HG03039 (cell line): Measurements from ENCODE around the gene NAV2.

Experiments
- ATAC-seq: cut with Tn5 transposase; IDR thresholded peaks from one replicate; pipeline ENCODE4 v1.9.1; 2021; ENCODE audit warnings: mild to moderate bottlenecking, moderate library complexity; ENCODE audit not compliant: unreplicated experiment

The NAV2 gene

DNA sequence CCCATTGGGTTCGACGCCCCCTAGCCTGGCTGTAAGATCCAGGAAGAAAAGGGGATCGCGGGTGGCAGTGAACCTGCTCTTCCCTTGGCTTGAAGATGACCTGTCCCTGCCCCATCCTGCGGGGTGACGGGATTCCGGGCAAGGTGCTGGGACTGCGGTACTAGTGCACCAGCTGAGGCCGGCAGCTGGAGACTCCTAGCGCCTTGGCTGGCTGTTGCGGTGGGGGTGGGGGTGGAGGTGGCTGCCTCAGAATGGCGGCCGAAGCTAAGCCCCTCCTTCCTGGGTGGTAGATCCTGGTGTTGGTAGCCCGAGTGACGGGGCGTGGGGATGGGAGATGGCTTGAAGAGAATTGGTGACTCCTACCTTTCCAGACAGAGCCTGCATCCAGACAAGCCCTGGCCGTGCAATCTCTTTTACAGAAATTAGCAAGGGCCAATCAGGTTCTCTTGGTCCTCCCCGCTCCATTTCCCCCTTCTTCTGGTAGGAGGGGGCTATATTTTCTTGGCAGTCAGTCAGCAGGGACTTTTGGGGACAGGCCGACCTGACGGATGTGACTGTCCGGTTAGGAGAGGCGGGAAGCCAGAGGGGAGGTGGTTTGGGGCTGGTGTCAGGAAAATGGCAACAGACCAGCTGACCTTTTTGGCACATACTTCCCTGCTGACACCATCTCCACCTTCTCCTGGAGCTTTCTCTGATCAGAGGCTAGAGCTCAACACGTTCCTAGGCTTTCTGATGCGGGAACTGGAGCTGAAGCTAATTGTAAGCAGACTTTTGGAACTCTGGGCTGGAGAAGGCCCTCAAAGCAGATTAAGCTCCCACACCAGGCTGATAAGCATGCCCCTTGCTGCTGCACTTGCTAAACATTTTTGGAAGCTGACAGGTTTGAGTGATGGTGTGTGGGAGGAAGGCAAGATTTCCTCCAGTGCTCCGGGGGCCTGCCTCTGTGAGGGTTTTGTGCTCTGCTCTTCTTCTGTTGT, 2.0 kb downstream of the NAV2 start:
- ATAC-seq = no peak

DNA sequence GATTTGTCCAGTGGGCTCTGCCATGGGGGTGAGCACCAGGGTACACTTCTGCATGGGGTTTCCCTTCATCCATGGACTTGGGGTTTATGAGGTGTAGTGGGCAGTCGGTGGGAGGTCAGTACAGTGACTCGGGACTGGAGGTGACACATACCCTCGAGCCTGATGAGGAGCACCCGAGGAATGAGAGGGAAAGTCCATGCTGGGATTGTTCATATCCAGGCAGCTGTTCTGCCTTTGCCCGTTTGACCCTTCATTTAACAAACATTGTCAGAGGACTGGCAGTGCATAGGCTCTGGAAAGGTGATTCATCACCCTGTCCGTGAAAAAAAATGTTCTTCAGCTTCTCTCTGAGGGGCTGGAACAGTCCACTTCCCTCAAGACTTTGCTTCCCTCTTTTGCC, 2.7 kb downstream of the NAV2 start:
- ATAC-seq = no peak

DNA sequence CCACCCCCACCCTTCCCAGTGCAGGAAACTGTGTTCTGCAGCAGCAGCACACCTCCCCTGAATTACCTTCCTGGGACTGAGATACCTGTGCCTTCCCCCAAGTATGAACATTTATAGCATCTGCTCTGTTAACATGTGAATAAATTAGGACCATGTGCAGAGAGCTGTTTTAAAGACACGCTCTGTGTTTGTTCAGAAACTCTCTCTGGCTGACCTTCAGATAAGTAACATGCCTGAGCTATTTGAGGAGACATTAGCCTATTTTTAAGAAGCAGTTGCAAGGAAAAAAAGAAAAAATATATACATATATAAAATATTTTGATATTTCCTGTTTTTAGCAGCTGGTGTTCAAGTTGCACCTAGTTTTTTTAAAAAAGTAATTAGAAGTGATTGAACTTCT, 5.4 kb downstream of the NAV2 start:
- no peak for ATAC-seq

DNA sequence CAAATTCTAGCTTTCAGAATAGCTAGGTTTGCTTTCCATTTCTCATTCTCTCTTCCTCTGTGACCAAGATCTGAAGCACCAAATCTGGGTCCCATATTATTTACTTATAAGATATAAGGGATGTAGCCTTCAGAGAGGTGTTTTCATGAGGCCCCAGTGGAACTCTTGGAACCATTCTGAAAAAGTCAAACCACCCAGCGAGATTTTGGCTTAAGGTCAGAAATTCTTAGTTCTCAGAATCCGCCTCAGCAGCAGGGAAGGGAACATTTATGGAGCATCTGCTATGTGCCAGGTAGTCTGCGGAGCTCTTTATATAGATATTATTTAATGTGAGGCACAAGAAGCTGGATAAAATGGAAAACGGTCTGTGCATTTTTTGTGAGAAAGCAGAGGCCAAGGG, 6.3 kb downstream of the NAV2 start:
- no peak for ATAC-seq

DNA sequence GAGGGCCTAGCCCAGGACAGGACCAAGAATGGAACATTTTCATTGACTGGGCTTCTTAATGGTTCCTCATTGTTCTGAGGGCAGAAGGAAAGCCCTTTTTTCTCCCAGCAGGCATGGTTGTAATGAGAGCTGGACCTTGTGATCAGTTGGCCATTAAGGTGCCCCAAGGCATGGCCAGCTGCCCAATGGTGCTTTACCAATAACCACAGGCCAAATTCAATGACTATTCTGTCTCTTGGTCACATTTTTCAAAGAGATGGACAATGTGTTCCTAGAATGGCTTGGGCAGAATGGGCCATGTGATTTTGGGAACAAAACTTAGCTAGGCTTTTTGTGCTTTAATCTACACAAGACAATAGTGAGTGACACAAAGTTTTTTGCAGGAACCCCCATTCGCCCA, 7.3 kb downstream of the NAV2 start:
- no peak for ATAC-seq

DNA sequence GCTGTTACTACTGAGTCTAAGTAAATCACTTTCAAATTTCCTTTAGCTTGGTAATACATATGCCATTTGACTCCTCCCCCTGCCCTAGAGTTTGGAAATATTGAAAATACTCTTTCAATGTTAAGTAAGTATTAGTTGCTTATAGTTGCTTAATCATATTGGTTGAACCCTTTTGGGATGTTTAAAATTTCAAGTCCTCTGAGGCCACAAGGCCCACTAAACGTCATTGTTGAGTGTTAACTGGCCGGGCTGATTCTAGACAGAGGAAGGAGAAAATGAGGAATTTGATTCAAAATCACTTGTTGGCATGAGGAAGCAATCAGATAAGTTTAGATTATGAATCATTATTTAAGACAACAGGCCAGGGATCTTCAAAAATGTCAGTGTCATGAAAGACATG, 8.5 kb downstream of the NAV2 start:
- no peak for ATAC-seq

DNA sequence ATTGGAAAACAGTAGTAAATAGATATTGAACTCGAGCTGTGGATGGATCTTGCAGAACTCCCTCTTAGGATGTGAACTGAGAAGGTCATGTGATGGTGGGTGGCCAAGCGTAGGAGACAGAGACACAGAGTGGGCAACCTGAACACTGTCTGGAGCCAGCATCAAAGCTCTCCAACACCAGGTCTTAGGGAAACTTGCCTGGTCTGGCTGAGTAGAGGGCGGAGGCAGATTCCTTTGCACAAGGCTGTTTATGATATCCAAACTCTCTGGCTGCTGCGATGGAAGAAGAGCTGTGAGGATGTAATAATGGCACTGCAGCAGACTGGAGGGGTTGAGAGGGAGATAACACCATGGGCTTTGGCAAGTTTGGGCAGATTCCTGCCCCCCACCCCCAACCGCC, 10.1 kb downstream of the NAV2 start:
- no peak for ATAC-seq

DNA sequence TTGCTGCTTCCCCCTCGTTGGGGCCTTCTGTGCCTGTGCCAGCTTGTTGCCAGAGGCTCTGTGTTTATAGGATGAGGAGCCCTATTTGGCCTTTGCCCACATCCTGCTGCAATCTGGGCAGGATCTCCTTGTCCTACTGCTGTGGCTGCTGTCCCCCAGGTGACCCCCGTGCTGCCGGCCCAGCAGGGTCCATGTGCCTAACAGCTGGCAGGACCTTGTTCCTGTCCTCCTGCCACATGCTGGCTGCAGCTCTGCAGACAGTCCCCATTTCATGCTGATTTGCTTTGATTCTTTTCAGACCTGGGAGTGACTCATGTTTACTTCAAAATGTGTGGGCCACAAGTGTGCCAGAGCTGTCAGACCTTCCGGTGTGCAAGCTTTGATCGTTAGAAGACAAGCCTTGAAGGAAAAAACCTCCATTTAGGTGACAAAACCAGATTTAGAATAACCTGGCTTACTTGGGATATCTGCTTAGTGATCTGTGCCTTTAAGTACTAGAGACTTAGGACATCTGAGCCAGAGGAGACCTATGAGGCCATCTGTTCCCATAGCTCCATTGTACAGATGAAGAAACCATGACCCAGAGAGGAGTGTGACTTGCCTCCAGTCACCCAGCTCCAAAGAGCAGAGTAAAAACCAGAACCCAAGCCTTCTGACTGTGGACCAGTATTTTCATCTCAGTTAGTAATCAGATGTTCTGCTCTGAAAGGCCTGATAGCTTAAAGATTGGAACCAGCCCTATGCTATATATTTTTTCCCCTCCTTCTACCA, 11.1 kb downstream of the NAV2 start:
- no peak for ATAC-seq

DNA sequence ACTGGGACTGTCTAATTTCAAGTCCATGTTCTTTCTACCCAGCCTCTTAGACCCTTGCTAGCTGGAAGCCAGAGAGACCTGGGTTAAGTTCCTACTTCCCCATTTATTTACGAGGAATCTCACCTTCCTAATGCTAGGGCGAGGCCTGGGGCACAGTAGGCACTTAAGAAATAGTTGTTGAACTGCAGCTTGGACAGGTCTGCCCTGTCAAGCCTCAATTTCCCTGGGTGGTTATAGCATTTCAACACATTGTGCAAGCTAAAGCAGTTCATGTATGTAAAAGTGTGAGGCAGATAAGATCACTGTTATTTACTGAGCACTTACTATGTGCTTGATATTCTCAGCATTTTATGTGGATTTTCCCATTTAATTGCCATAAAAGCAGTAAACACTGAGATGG, 12.1 kb downstream of the NAV2 start:
- no peak for ATAC-seq

DNA sequence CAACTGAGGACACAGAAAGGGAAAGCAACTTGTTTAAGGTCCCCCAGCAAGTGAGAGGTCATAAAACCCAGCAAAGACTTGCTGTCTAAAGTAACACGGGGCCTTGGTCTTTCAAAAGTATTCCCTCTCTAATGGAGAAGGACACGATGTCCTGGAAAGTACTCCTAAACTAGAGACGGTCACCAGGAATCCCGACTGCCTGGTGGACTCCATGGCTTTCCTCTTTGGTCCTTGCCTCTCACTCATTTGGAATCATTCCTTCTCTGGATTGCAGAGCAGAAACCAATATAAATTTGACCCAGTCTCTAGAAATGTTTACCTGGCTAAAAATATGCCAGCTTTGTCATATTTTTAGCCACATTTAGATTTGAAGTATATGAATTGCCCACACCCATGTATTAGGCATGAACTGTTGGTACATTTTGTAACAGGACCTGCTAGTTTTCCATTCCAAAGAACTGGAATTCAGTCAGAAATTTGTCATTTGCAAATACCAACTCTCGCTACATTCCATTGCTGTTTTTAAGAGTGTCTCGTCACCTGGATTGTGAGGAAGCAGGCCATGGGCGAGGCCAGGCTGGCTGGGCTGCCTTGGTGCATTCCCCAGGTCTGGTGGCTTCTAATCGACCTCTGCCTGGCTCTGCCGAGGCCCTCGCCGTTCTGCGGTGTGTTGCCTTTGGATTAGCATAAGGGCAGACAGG, 12.9 kb downstream of the NAV2 start:
- no peak for ATAC-seq

DNA sequence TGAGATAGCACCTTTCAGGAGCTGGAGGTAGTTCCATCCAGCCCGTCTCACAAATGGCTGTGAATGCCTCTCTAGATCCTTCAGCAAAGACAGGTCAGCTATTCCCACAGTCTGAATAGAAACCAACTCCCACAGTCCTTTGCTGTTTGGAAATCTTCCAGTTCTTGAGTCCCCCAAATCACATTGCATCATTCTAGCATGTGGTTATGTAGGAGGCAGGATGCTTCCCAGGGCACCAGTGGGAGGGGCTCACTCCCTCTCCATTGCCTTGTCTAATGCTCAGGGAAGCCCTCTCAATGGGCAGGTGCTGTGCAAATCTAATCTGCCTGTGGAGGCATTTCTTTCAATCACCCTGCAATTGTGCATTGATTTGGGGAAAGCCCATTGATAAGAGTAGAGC, 14.6 kb downstream of the NAV2 start:
- ATAC-seq = no peak

DNA sequence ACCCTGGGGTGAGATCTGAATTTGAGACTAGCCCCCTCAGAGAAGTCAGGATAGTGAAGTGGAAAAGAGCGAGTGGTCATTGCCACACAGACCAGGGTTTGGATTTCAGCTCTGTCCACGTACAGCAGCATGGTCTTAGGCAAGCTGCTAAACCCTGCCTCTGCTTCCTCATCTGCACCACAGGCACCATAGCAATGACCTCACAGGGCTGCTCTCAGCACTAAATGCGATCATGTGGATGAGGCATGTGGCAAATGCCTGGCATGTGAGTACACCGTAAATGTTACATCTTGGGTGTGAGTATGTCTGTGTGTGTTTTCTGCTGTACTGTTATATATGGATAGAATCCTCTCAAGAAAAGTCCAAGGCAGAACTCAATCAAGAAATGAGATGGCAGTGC, 15.8 kb downstream of the NAV2 start:
- ATAC-seq = no peak

DNA sequence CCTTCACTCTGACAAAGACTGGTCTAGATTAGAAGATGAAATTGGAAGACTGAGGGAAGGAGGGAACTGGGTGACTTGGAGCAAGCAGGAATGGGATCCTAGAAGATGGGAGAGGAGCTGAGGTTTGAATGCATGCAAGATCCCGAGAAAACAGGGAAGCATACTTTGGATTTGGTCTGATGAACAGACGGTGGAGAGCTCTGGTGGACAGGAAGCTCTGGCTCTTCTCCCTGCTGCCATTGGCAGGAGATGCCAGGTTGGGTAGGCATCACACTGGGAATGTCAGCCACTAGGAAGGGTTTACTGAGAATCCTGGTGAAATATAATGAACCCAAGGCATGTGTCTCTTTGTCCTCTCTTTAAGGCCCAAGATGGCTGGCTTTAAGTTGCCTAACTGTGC, 16.5 kb downstream of the NAV2 start:
- no peak for ATAC-seq

DNA sequence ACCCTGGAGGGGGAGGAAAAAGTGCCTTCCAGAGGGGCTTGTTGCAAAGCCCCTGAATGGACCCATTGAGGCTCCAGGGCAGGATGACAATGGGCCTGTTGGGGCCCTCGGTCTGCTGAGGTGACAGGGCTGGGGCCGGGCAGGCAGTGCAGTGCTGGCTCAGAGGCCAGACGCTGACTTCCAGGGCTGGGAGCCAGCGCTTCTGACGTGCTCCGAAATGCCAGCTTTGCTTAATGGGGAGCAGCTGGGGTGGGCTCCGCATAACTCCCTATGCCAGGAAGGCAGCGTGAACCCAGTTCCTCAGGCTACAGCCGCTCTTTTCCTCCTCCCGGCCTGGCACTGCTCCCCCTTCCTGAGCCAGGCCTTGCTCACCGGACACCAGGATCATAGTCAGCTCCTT, 17.7 kb downstream of the NAV2 start:
- no peak for ATAC-seq

DNA sequence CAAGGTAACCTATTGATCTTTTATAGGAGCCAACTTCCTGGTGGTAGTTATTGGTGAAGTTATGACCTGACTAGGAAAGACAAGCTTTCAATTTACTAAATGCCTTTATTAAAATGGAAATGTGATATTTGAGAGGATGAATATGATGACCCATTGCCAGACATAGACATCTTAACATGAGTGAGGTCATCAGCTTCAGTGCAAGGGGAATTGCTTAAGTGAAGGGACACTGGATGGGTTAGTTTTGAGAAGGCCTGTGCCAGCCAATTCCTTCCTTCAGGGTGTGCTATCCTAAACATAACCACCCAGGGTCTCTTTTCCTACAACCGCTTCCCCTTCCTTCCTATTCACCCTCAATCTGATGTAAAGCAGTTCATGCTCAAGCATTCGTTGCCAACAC, 21.5 kb downstream of the NAV2 start:
- no peak for ATAC-seq

DNA sequence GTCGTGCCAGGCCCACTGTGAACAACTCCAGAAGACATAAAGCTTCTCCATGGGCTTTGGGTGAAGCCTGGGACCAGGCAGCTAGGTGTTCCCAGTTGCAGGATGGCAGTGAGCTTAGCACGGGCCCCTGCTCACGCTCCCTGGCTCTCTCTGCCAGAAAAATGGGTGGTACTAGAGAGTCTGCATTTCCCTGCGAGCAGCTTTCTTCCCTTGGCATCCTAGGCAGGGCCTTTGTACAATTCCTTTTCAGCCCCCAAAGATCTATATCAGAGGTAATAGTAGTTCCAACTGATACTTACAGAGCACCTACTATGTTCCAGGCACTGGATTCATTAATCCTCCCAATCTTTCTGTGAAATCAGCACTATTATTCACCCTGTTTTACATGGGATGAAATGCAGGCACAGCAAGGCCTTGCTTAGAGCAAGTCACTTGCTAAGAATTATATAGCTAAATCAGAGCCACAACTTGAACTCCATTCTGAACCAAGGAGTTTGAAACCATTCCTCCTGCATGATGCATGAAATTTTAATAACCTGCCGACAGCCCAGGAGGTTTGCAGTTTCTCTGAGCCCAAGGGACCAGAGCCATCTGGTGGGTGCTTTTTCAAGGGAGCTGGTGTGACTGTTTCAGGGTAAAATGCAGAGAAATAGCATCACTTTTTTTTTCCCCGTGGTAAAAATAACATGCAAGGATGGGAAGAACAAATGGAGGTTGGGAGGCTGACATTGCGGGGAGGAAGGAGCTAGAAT, 22.7 kb downstream of the NAV2 start:
- no peak for ATAC-seq

DNA sequence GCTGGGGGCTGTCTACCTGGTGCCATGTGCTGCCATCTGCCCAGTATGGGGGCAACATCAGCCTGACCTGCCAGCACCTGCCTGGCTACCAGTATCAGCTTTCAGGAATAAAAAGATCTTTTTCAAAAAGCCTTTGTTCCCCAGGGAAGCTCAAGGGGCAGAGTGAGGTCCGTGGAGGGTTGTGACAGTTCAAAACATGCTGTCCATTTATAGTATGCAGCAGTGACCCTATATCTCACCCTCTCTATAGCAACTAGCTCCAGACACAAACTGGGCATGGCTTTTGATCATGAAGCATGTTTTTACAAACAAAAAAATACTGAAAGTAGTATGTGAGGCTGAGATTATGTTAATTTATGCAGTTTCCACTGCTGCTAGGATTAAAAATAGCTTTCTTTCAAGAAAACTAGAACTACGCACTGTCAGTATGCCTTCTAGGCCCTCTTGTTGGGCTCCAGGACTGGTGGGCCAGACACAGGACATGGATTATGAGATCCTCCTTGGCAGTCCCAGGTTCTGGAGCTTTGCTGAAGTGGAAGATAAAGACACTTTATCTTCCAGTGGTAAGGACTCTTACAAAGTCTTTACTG, 23.4 kb downstream of the NAV2 start:
- no peak for ATAC-seq

DNA sequence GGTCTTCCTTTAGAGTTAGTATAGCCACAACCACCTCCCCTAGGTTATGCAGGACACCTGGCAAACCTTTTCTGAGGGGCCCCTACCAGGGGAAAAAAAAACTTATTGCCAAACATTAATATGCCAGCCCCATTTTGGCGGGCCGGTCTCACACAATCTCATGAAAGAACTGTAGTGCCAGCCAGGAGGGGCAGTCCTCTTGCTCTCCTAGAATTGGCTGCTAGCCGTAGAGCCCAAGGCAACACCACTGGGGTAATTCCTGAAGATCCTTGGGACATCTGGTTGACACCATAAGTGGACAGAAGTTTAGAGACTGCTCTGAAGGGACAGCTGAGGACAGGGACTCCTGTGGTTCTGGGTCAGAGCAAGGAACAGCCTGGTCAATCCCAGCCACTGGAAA, 24.2 kb downstream of the NAV2 start:
- no peak for ATAC-seq

DNA sequence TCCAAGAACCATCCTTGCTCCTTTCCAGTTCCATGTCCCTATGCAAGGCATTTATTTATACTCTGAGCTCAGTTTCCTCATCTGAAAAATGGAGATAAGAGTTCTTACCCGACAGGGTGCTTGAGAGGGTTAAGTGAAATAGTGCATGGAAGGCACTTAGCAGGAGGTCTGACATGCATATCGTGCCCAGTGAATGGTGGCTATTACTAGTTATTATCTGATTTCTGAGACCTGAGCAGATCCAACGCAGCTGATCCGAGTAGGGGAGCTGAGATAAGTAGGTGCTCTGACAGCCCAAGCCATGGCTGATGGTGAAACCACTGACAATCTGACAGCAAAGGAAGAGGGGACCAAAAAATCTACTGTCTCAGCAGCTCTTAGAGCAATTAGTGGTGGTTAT, 24.9 kb downstream of the NAV2 start:
- ATAC-seq = no peak

DNA sequence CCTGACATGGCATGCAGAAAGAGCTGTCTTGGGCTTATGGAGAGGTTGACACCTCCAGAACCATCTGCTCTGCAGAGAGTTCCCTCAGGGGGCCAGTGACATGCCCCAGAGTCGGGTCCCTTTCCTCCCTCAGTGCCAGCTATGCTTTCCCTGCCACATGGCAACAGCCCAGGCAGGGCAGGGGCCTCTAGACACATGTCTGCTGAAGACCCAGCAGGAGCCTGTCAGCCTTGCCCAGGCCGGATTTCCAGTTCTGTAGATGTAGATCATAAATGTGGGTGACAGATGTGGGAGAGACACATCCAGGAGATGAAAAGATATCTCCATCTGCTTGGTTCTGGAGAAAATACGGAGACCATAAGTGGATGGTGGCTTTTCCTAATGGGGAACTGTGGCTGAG, 25.5 kb downstream of the NAV2 start:
- no peak for ATAC-seq

DNA sequence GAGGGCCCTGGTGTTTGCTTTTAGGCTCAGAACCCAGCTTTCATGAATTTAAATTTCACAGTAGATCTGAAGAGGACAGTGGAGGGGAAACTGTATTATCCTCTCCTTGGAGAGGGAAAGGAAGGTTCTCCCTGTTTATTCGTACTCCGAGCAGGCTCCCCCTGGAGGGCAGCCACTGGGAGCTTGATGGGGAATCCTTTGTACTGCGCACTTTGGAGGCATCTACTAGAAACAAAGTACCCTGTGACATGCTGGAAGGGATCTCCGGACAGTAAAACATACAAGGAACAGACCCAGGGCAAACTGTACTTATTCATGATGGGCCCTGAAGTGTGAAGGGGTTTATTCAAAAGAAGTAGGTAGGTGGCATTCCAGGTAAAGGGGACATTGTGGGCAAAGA, 27.2 kb downstream of the NAV2 start:
- no peak for ATAC-seq
